Stimulated activated CD8-positive, alpha-beta memory T cell treated with anti-CD3 and anti-CD28 coated beads, Interleukin-15, amount 100 ng/mL, for 1 hour (primary cell): Measurements from ENCODE around the gene PRKAG2.
"Not testable (repeated sequence)": the region's sequence is repeated elsewhere in the genome, so short reads cannot be mapped to it uniquely, and the experiment has no call there.

Source experiments
- DNase-seq: peaks from one replicate; pipeline ENCODE4 v3.0.0-alpha.2; 2020; ENCODE audit warnings: low read depth

Gene PRKAG2

GRCh38 chr7:151550656-151551286, 326.1 kb downstream of the PRKAG2 start:
- no peak for DNase-seq

- no peak for DNase-seq
Observed at GRCh38 chr7:151549644-151550043, 327.3 kb downstream of the PRKAG2 start.

- no peak for DNase-seq
Observed at GRCh38 chr7:151549083-151549482, 327.8 kb downstream of the PRKAG2 start.

- DNase-seq: no peak
Observed at GRCh38 chr7:151544183-151544582, 332.7 kb downstream of the PRKAG2 start.

- no peak for DNase-seq
Observed at GRCh38 chr7:151542606-151543130, 334.2 kb downstream of the PRKAG2 start.

GRCh38 chr7:151541709-151542499, 335.0 kb downstream of the PRKAG2 start:
- no peak for DNase-seq

GRCh38 chr7:151540146-151540545, 336.8 kb downstream of the PRKAG2 start:
- DNase-seq: no peak

- DNase-seq: no peak
Observed at GRCh38 chr7:151539088-151539671, 337.7 kb downstream of the PRKAG2 start.

GRCh38 chr7:151537818-151538561, 338.9 kb downstream of the PRKAG2 start:
- DNase-seq: no peak

- DNase-seq: not testable (repeated sequence)
Observed at GRCh38 chr7:151536178-151536577, 340.7 kb downstream of the PRKAG2 start.

GRCh38 chr7:151529842-151530241, 347.1 kb downstream of the PRKAG2 start:
- no peak for DNase-seq

GRCh38 chr7:151524845-151525244, 352.1 kb downstream of the PRKAG2 start:
- no peak for DNase-seq

GRCh38 chr7:151524331-151524730, 352.6 kb downstream of the PRKAG2 start:
- DNase-seq: no peak

GRCh38 chr7:151520419-151521261, 356.3 kb downstream of the PRKAG2 start:
- no peak for DNase-seq

- peak; percentile 98 for DNase-seq
Observed at GRCh38 chr7:151519765-151520418, 357.0 kb downstream of the PRKAG2 start, which contains the start of gene RHEB. TSS of gene RHEB (minus strand) at chr7:151519895. CDS start at chr7:151519511, 384 bp downstream.

- DNase-seq: peak; percentile 32
Observed at GRCh38 chr7:151518947-151519764, 357.8 kb downstream of the PRKAG2 start.

GRCh38 chr7:151518105-151518946, 358.6 kb downstream of the PRKAG2 start:
- peak; percentile 22 for DNase-seq

GRCh38 chr7:151517601-151518104, 359.3 kb downstream of the PRKAG2 start:
- DNase-seq: no peak

GRCh38 chr7:151515276-151515565, 361.7 kb downstream of the PRKAG2 start:
- DNase-seq: no peak
